ENCODE measurements around the gene GULP1.

Gene GULP1

DNA sequence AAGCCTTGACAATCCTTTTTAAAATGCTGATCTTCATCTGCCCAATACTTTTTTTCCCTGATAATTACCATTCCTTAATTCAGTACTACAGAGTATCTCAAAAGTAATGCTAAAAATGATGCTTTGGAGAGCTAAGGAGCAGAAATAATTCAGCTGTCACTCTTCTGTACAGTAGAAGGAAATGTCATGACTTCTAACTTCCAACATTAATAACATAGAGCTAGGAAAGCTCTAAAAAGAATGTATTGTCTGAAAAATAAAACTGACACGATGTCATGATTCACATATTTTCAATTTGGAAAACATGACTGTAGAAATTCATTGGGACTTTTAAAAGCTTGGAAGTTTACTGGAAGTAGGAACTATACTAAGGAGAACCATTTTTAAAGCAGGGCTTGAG is 212.3 kb downstream of the GULP1 start:
- 0 out of 2 replicates have a peak, but pooled peaks cover 2% of the 10 kb centered on the region for H3K36me3 ChIP-seq (ENCODE audit: control insufficient read depth, insufficient read depth, low read length)
- H3K9me3 ChIP-seq (ENCODE audit: control insufficient read depth, insufficient read depth, low read length), result no peaks in the 10 kb centered on the region
- no peak overlapping the region for H3K9ac ChIP-seq (ENCODE audit: low read depth, low read length)
- no peak overlapping the region for H3K4me3 ChIP-seq (ENCODE audit: low read depth, low read length)
- H3K27ac ChIP-seq (ENCODE audit: low read depth, low read length), result no peak overlapping the region
- no peaks in the 10 kb centered on the region for H3K27me3 ChIP-seq (ENCODE audit: control insufficient read depth, insufficient read depth, low read length)
- peaks cover 20% of the 10 kb centered on the region for H3K4me1 ChIP-seq (ENCODE audit: control insufficient read depth, insufficient read depth, low read length)

DNA sequence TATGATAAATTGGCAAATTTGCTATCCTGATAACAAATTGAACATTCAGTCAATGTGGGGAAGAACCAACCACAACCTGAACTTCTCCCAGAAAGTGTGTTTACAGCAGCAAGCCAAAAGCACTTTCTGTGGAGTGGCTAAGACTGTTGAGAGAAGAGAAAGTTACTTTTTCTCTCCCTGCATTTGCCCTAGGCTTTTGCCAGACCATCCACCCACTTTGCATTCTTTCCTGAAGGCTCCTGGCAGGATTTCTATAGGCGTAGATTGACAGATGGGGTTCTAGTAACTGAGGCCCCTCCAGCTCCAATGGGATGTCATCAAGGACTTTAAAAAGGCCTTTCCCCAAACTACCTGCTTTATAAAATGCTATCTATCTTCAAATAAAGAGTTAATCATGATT is 215.2 kb downstream of the GULP1 start:
- Histone ChIP-seq H3K27me3 (ENCODE audit: control insufficient read depth, insufficient read depth, low read length) (no peaks in the 10 kb centered on the region), H3K4me3 (ENCODE audit: low read depth, low read length) (no peak overlapping the region), H3K36me3 (ENCODE audit: control insufficient read depth, insufficient read depth, low read length) (0 out of 2 replicates have a peak, but pooled peaks cover 2% of the 10 kb centered on the region), H3K4me1 (ENCODE audit: control insufficient read depth, insufficient read depth, low read length) (peaks cover 25% of the 10 kb centered on the region), H3K9ac (ENCODE audit: low read depth, low read length) (no peak overlapping the region), H3K9me3 (ENCODE audit: control insufficient read depth, insufficient read depth, low read length) (no peaks in the 10 kb centered on the region), H3K27ac (ENCODE audit: low read depth, low read length) (peak overlapping the region; percentile 70)

DNA sequence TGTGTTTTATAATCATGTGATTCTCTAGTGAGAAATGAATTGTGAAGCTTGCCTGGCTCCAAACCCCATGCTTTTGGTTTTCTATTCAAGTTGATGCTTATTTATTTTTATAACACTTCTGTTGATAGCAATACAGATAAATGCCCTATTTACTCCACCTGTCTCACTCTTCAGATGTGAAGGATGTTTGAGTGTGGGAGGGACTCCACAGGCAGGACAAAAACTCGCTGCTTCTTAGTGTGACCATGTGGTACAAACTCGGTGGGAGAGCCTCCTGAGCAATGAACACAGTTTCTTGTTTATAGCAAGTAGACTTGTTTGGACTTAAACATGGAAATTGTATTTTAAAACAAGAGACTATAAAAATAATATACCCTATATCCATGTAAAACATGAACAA is 219.7 kb downstream of the GULP1 start:
- Histone ChIP-seq H3K4me1 (ENCODE audit: control insufficient read depth, insufficient read depth, low read length) (peaks cover 18% of the 10 kb centered on the region), H3K27me3 (ENCODE audit: control insufficient read depth, insufficient read depth, low read length) (no peaks in the 10 kb centered on the region), H3K27ac (ENCODE audit: low read depth, low read length) (no peak overlapping the region), H3K9me3 (ENCODE audit: control insufficient read depth, insufficient read depth, low read length) (no peaks in the 10 kb centered on the region), H3K9ac (ENCODE audit: low read depth, low read length) (no peak overlapping the region), H3K4me3 (ENCODE audit: low read depth, low read length) (no peak overlapping the region), H3K36me3 (ENCODE audit: control insufficient read depth, insufficient read depth, low read length) (no peaks in the 10 kb centered on the region)

DNA sequence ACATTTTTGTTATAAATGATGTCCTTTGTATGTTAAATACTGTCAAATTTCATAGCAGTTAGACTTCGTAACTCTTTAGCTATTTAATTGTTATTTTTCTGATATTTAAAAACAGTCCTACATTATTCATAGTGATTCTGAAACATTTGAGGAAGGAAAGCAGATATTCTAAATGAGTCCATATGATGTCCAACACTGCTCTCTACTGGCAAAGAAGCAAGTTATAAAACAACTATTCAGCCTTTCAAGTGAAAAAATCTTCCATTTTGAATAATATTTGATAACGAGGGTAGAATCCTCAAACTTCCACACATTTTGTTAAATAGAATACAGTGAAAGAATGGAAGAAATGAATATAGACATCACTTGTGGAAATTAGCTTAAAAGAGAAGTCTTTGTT is 220.8 kb downstream of the GULP1 start:
- H3K9ac ChIP-seq (ENCODE audit: low read depth, low read length), result no peak overlapping the region

DNA sequence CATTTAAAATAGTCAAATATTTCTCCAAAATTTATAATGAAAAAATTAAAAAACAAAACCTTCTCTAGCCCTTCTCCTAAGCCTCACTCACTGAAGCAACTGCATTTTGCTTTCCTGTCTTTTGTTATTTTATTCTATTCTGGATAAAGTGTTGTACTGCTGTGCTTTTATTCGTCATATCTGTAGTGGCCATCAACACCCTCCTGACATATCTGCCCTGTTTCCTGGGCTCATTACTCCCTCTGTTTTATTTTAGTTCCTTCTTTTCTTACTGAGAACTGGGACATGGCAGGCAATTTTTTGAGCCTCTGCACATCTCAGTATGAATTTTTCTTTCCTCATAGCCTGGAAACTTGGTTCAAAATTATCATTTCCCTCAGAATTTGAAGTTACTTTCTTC is 224.2 kb downstream of the GULP1 start:
- Histone ChIP-seq H3K9ac (ENCODE audit: low read depth, low read length) (no peak overlapping the region), H3K27ac (ENCODE audit: low read depth, low read length) (no peak overlapping the region), H3K4me3 (ENCODE audit: low read depth, low read length) (no peak overlapping the region)

More for the DNA sequence above, 220.8 kb downstream of the GULP1 start:
- no peaks in the 10 kb centered on the region for H3K9me3 ChIP-seq (ENCODE audit: control insufficient read depth, insufficient read depth, low read length)
- H3K27me3 ChIP-seq (ENCODE audit: control insufficient read depth, insufficient read depth, low read length), result no peaks in the 10 kb centered on the region
- H3K27ac ChIP-seq (ENCODE audit: low read depth, low read length), result no peak overlapping the region
- peaks cover 19% of the 10 kb centered on the region for H3K4me1 ChIP-seq (ENCODE audit: control insufficient read depth, insufficient read depth, low read length)
- H3K4me3 ChIP-seq (ENCODE audit: low read depth, low read length), result no peak overlapping the region
- H3K36me3 ChIP-seq (ENCODE audit: control insufficient read depth, insufficient read depth, low read length), result no peaks in the 10 kb centered on the region

DNA sequence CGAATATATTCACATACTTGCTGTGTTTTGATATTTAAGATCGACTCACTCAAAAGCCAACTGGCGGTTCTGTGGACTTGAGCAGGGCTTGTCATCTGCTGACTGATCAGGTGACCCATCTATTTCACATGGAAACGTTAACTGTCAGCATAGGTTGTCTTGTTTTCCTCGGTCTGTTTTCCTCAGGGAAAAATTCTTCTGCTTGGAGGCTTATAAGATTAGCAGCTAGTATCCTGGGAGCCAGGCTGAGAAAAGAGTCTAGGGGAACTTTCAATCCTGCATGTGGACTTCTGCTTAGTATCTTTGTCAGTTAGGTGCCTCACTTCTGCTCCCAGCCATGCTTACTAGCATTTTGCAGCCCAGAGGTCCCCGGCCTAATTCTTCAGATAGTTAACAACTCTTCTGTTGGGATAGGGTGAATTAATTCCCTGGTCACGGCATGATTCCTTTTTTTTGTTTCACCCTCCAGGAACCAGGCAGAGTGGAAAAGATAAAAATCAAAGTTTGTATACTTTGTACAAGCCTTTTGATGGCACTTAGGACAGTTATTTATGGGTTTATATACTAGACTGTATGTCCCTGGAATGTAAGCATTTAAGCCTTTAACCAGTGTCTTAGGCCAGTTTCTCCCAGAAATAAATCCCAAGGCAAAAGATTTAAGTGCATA is 226.0 kb downstream of the GULP1 start:
- Histone ChIP-seq H3K9me3 (ENCODE audit: control insufficient read depth, insufficient read depth, low read length) (no peaks in the 10 kb centered on the region), H3K27me3 (ENCODE audit: control insufficient read depth, insufficient read depth, low read length) (no peaks in the 10 kb centered on the region), H3K4me3 (ENCODE audit: low read depth, low read length) (no peak overlapping the region), H3K4me1 (ENCODE audit: control insufficient read depth, insufficient read depth, low read length) (peaks cover 19% of the 10 kb centered on the region), H3K36me3 (ENCODE audit: control insufficient read depth, insufficient read depth, low read length) (0 out of 2 replicates have a peak, but pooled peaks cover 2% of the 10 kb centered on the region), H3K27ac (ENCODE audit: low read depth, low read length) (no peak overlapping the region), H3K9ac (ENCODE audit: low read depth, low read length) (no peak overlapping the region)

More for the DNA sequence above, 224.2 kb downstream of the GULP1 start:
- H3K36me3 ChIP-seq (ENCODE audit: control insufficient read depth, insufficient read depth, low read length), result no peaks in the 10 kb centered on the region
- H3K9me3 ChIP-seq (ENCODE audit: control insufficient read depth, insufficient read depth, low read length), result no peaks in the 10 kb centered on the region
- no peaks in the 10 kb centered on the region for H3K27me3 ChIP-seq (ENCODE audit: control insufficient read depth, insufficient read depth, low read length)
- peaks cover 25% of the 10 kb centered on the region for H3K4me1 ChIP-seq (ENCODE audit: control insufficient read depth, insufficient read depth, low read length)

DNA sequence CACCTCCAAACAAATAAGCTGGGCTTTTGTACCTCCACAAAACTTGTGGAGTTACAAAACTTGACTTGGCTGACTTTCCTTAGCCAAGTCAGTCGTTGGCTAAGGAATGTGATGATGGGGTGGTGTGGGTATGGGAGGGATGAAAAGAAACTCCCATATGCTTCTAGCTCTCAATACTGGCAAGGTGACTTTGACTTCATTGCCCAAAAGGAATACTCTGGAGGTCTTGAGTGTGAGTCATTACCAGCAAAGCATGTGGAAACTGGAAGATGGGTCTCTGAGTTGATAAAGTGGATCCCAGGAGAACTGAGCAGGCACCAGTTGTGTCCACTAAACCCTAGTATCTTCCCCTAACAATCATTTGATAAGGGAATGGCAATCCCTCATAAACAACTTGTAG is 226.7 kb downstream of the GULP1 start:
- Histone ChIP-seq H3K36me3 (ENCODE audit: control insufficient read depth, insufficient read depth, low read length) (0 out of 2 replicates have a peak, but pooled peaks cover 9% of the 10 kb centered on the region), H3K9ac (ENCODE audit: low read depth, low read length) (no peak overlapping the region), H3K27ac (ENCODE audit: low read depth, low read length) (no peak overlapping the region), H3K9me3 (ENCODE audit: control insufficient read depth, insufficient read depth, low read length) (no peaks in the 10 kb centered on the region), H3K4me3 (ENCODE audit: low read depth, low read length) (no peak overlapping the region), H3K4me1 (ENCODE audit: control insufficient read depth, insufficient read depth, low read length) (peaks cover 19% of the 10 kb centered on the region), H3K27me3 (ENCODE audit: control insufficient read depth, insufficient read depth, low read length) (no peaks in the 10 kb centered on the region)

DNA sequence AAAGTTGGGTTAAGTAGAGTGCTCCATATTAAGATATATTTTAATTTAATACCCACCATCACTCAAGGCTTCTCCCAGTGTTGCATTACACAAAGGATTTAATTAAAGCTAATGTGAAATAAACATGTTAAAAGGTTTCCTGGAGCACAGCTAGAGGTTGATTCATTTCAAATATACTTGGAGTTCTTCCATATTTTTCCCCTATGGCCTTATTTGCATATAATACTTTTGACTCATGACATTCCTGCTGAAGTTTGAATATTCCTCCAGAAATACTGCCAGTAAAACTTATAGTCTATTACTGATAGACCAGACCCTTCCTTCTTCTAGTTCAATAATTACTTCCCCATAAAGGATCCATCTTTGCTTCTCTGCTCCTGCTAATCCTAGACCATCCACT is 227.5 kb downstream of the GULP1 start:
- H3K4me3 ChIP-seq (ENCODE audit: low read depth, low read length), result no peak overlapping the region
- no peak overlapping the region for H3K9ac ChIP-seq (ENCODE audit: low read depth, low read length)
- H3K27ac ChIP-seq (ENCODE audit: low read depth, low read length), result no peak overlapping the region
- H3K36me3 ChIP-seq (ENCODE audit: control insufficient read depth, insufficient read depth, low read length), result 0 out of 2 replicates have a peak, but pooled peaks cover 9% of the 10 kb centered on the region
- H3K9me3 ChIP-seq (ENCODE audit: control insufficient read depth, insufficient read depth, low read length), result no peaks in the 10 kb centered on the region
- H3K4me1 ChIP-seq (ENCODE audit: control insufficient read depth, insufficient read depth, low read length), result peaks cover 19% of the 10 kb centered on the region
- H3K27me3 ChIP-seq (ENCODE audit: control insufficient read depth, insufficient read depth, low read length), result no peaks in the 10 kb centered on the region

DNA sequence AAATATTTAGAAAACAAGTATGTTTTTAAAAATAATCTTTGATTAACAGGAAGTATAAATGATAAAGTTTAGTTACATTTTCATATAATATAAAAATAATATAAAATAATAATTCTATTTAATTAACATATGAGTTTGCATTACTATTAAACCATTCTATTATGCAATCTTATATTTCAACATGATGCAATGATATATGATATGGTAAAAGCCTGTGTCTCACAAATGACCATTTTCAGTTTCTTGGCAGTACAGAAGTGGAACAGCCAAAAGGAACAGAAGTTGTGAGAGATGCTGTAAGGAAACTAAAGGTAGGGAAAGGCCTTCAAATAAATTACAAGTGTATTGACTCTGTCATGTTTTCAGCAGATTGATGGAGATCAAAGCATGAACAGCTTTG is 230.8 kb downstream of the GULP1 start:
- H3K36me3 ChIP-seq (ENCODE audit: control insufficient read depth, insufficient read depth, low read length), result peaks cover 9% of the 10 kb centered on the region; the same call in 1 of the 2 replicates

DNA sequence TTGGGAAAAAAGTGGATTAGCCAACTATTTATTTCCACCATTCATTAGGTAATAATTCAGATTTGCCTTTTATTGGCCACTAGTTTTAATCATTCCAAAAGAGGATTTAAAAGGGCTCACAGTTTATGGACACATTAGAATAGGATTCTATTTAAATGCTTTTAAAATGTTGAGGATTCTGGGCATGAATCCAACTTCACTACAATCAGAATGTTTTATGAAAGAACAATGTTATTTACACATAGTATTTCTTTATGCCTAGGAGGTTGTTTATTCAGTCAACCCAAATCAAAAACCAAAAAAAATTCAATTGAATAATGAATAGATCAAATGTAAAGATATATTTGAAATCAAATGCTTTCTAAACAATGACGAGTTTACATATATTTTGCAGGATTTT is 232.2 kb downstream of the GULP1 start:
- Histone ChIP-seq H3K4me1 (ENCODE audit: control insufficient read depth, insufficient read depth, low read length) (no peaks in the 10 kb centered on the region), H3K9me3 (ENCODE audit: control insufficient read depth, insufficient read depth, low read length) (no peaks in the 10 kb centered on the region), H3K9ac (ENCODE audit: low read depth, low read length) (no peak overlapping the region), H3K27ac (ENCODE audit: low read depth, low read length) (no peak overlapping the region), H3K4me3 (ENCODE audit: low read depth, low read length) (no peak overlapping the region), H3K36me3 (ENCODE audit: control insufficient read depth, insufficient read depth, low read length) (peaks cover 17% of the 10 kb centered on the region), H3K27me3 (ENCODE audit: control insufficient read depth, insufficient read depth, low read length) (no peaks in the 10 kb centered on the region)

More for the DNA sequence above, 230.8 kb downstream of the GULP1 start:
- Histone ChIP-seq H3K9me3 (ENCODE audit: control insufficient read depth, insufficient read depth, low read length) (no peaks in the 10 kb centered on the region), H3K4me3 (ENCODE audit: low read depth, low read length) (no peak overlapping the region), H3K9ac (ENCODE audit: low read depth, low read length) (no peak overlapping the region), H3K4me1 (ENCODE audit: control insufficient read depth, insufficient read depth, low read length) (peaks cover 5% of the 10 kb centered on the region), H3K27ac (ENCODE audit: low read depth, low read length) (no peak overlapping the region), H3K27me3 (ENCODE audit: control insufficient read depth, insufficient read depth, low read length) (no peaks in the 10 kb centered on the region)

DNA sequence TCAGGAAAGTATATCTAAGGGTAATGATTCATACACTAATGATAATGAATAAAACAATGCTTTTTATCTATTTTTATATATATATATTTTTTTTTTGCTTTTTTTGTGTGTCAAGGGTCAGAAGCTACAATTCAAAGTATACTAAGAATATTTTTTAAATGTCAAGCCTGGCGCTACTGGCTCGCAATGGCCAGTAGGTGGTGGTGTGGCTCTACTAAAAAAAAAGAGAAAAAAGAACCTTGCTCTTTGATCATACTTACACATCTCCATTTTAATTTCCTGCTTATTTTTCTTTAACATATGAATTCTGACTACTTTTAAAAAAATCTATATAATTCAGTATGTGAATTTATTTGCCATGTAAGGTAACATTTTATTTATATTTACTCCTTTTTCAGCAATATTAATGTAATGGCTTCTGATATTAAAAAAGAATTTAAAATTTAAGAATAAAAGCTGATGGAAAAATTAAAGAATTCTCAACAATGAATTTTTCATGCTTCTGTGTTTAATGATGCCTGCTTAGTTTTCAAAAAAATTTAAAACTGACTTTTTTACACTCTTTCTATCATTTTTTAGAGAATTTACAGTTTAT is 232.9 kb downstream of the GULP1 start:
- Histone ChIP-seq H3K27ac (ENCODE audit: low read depth, low read length) (no peak overlapping the region), H3K4me3 (ENCODE audit: low read depth, low read length) (no peak overlapping the region), H3K4me1 (ENCODE audit: control insufficient read depth, insufficient read depth, low read length) (no peaks in the 10 kb centered on the region), H3K27me3 (ENCODE audit: control insufficient read depth, insufficient read depth, low read length) (no peaks in the 10 kb centered on the region), H3K36me3 (ENCODE audit: control insufficient read depth, insufficient read depth, low read length) (peaks cover 23% of the 10 kb centered on the region), H3K9me3 (ENCODE audit: control insufficient read depth, insufficient read depth, low read length) (0 out of 2 replicates have a peak, but pooled peaks cover 3% of the 10 kb centered on the region), H3K9ac (ENCODE audit: low read depth, low read length) (no peak overlapping the region)
